ENCODE results near the gene PAPPA2. TPM values are rescaled to one million over a fixed set of nuclear protein-coding genes. Genes with fewer than 3 reads are reported as not detected.

Gene PAPPA2
- total and polyA plus RNA-seq, 2 of the 4 experiments (the other 2 are of a cell fraction), result 0.10 to 0.18 TPM

GRCh38 chr1:176888471-176889032, 425.6 kb downstream of the PAPPA2 start:
- no peak overlapping the region for H2BK20ac ChIP-seq (ENCODE audit: low read depth, low read length)
- TF ChIP-seq NFE2L2 (IDR thresholded peaks at IDR 0.05; ENCODE audit: low read depth, low read length), result no peak
- no peak for TF ChIP-seq MAFK (IDR thresholded peaks at IDR 0.05; ENCODE audit: low read depth, low read length)
- TF ChIP-seq RFX5 (IDR thresholded peaks at IDR 0.05; ENCODE audit: low read depth, low read length), result no peak
- TF ChIP-seq ELK1 (IDR thresholded peaks at IDR 0.05; ENCODE audit: borderline replicate concordance, low read depth, low read length), result no peak
- no peak for TF ChIP-seq BHLHE40 (IDR thresholded peaks at IDR 0.05; ENCODE audit: low read depth, low read length)
- TF ChIP-seq CTCF (conservative IDR thresholded peaks at IDR 0.05; ENCODE audit: low read depth, low read length), result no peak
- TF ChIP-seq MXI1 (IDR thresholded peaks at IDR 0.05; ENCODE audit: borderline replicate concordance, low read depth, low read length), result no peak
- no peak for TF ChIP-seq RAD21 (IDR thresholded peaks at IDR 0.05; ENCODE audit: low read length)
- no peaks in the 10 kb centered on the region for H3K36me3 ChIP-seq (ENCODE audit: control insufficient read depth, insufficient read depth, low read length)
- H3K23ac ChIP-seq (ENCODE audit: low read depth, low read length), result no peak overlapping the region
- no peaks in the 10 kb centered on the region for H3K9me1 ChIP-seq (ENCODE audit: insufficient read depth, low read length)
- no peak overlapping the region for H3K14ac ChIP-seq (replicated peaks; ENCODE audit: low read depth, low read length)
- intact Hi-C loops (cut with micrococcal nuclease) (no loop called here), in situ Hi-C loops (cut with MboI; ENCODE audit: low sequenced_read_pairs) (loop anchor here (10.0 kb wide), 1 partner anchor 514 kb away; no protein-coding TSS in a partner anchor), dilution Hi-C loops (cut with HindIII; ENCODE audit: low sequenced_read_pairs, unreplicated experiment) (no loop called here)
- H3K18ac ChIP-seq (ENCODE audit: low read depth, low read length), result no peak overlapping the region
- no peak overlapping the region for H2AK5ac ChIP-seq (ENCODE audit: low read depth, low read length)
- BruUV-seq (replicated peaks), result no TSS peak
- H2BK120ac ChIP-seq (ENCODE audit: low read depth, low read length), result no peak overlapping the region
- ChIA-PET POLR2A (ENCODE audit: unreplicated experiment) (no interaction called here), CTCF (no interaction called here)
- H3K4ac ChIP-seq (ENCODE audit: low read depth, low read length), result no peak overlapping the region
- H3K4me2 ChIP-seq (ENCODE audit: low read depth, low read length), result no peak overlapping the region
- no peak overlapping the region for H4K8ac ChIP-seq (ENCODE audit: low read depth in 2 of 2, low read length in 2 of 2)
- no peaks in the 10 kb centered on the region for H4K20me1 ChIP-seq (ENCODE audit: insufficient read depth, low read length)
- no peak overlapping the region for H4K91ac ChIP-seq (ENCODE audit: insufficient read depth, low read depth, low read length)
- H3K27me3 ChIP-seq (ENCODE audit: control insufficient read depth, insufficient read depth, low read length), result no peaks in the 10 kb centered on the region
- no peak overlapping the region for H3K9ac ChIP-seq (ENCODE audit: low read depth, low read length)
- H3K27ac ChIP-seq (ENCODE audit: insufficient read depth, low read length), result no peak overlapping the region
- H2AFZ ChIP-seq (replicated peaks; ENCODE audit: low read length, poor library complexity), result no peak overlapping the region
- H4K5ac ChIP-seq (ENCODE audit: low read depth, low read length), result no peak overlapping the region
- no peak for ATAC-seq (ENCODE audit: low read depth)
- WGBS, 2 experiments (ENCODE audit: extremely low coverage in 2 of 2, insufficient read length in 1 of 2), result 83% methylated on average over 1 of the region's 3 CpGs; no CpG with 5 or more reads in 1 of the 2 experiments
- H3K79me1 ChIP-seq (ENCODE audit: low read depth in 1 of 2, low read length in 2 of 2), result no peaks in the 10 kb centered on the region
- H2AK9ac ChIP-seq (replicated peaks; ENCODE audit: low read depth, low read length, poor library complexity), result no peak overlapping the region
- no peak overlapping the region for H2BK5ac ChIP-seq (ENCODE audit: low read depth, low read length, poor library complexity, severe bottlenecking)
- no peak for DNase-seq
- H3K9me3 ChIP-seq (ENCODE audit: control insufficient read depth, insufficient read depth, low read length), result no peaks in the 10 kb centered on the region
- no peaks in the 10 kb centered on the region for H3K4me1 ChIP-seq (ENCODE audit: control insufficient read depth, insufficient read depth, low read length)
- no peak overlapping the region for H3K4me3 ChIP-seq (ENCODE audit: insufficient read depth, low read depth, low read length)
- no peak overlapping the region for H2BK15ac ChIP-seq (ENCODE audit: low read depth, low read length)
- H3K56ac ChIP-seq (ENCODE audit: extremely low read depth, insufficient read depth, low read length), result no peak overlapping the region
